ENCODE measurements around the gene L3MBTL1. TPM values are rescaled to one million over a fixed set of nuclear protein-coding genes. Genes with fewer than 3 reads are reported as not detected.
A peak's percentile ranks its signal among the peaks of the same experiment; 100 is the strongest.

Gene L3MBTL1
- total and polyA plus RNA-seq, 2 donors (not counting 1 experiment from before 2014, with no cell fraction given) = 1.5 to 10.7 TPM

DNA sequence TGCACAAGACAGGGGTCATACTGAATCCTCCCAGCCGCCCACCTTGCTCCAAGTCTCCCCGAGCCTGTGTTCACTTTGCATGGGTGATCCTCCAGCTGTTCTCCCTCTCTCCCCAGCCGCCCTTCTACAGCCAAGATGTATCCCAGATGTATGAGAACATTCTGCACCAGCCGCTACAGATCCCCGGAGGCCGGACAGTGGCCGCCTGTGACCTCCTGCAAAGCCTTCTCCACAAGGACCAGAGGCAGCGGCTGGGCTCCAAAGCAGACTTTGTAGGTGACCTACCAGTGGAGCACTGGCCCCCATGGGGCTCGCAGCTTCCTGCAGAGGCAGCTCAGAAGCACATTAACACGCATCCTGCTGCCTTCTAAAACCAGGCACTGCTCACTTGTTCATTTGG lies 68.6 kb downstream of the L3MBTL1 start:
- TF ChIP-seq EZH2 (IDR thresholded peaks at IDR 0.05; ENCODE audit: low read length, missing control alignments) (no peak), CTCF (conservative IDR thresholded peaks at IDR 0.05 in 1 of 2, IDR thresholded peaks at IDR 0.05 in 1 of 2; ENCODE audit: low read depth in 1 of 2, low read length in 2 of 2) (no peak)
- no peak overlapping the region for H3K27ac ChIP-seq (ENCODE audit: insufficient read depth, low read length)
- no peaks in the 10 kb centered on the region for H3K27me3 ChIP-seq (ENCODE audit: control insufficient read depth, insufficient read depth, low read length)
- no peaks in the 10 kb centered on the region for H3K79me2 ChIP-seq (ENCODE audit: control insufficient read depth, insufficient read depth, low read length)
- no peak overlapping the region for H2AFZ ChIP-seq (ENCODE audit: low read length)
- H3K9ac ChIP-seq (ENCODE audit: insufficient read depth, low read length) = no peak overlapping the region
- no peaks in the 10 kb centered on the region for H3K36me3 ChIP-seq (ENCODE audit: control insufficient read depth, insufficient read depth, low read length)
- no peaks in the 10 kb centered on the region for H3K4me1 ChIP-seq (ENCODE audit: control insufficient read depth, extremely low read depth, insufficient read depth, low read length)
- H3K4me2 ChIP-seq (ENCODE audit: extremely low read depth, insufficient read depth, low read length) = no peak overlapping the region
- H3K9me3 ChIP-seq (ENCODE audit: control insufficient read depth, insufficient read depth, low read depth, low read length) = no peaks in the 10 kb centered on the region
- no peak overlapping the region for H3K4me3 ChIP-seq (replicated peaks in 1 of 4; ENCODE audit: control extremely low read depth in 1 of 4, insufficient read depth in 1 of 4, low read depth in 3 of 4, low read length in 4 of 4)
- no peaks in the 10 kb centered on the region for H4K20me1 ChIP-seq (ENCODE audit: control insufficient read depth, extremely low read depth, insufficient read depth, low read length)
- DNase-seq (ENCODE audit: low read depth in 2 of 2) = no peak

DNA sequence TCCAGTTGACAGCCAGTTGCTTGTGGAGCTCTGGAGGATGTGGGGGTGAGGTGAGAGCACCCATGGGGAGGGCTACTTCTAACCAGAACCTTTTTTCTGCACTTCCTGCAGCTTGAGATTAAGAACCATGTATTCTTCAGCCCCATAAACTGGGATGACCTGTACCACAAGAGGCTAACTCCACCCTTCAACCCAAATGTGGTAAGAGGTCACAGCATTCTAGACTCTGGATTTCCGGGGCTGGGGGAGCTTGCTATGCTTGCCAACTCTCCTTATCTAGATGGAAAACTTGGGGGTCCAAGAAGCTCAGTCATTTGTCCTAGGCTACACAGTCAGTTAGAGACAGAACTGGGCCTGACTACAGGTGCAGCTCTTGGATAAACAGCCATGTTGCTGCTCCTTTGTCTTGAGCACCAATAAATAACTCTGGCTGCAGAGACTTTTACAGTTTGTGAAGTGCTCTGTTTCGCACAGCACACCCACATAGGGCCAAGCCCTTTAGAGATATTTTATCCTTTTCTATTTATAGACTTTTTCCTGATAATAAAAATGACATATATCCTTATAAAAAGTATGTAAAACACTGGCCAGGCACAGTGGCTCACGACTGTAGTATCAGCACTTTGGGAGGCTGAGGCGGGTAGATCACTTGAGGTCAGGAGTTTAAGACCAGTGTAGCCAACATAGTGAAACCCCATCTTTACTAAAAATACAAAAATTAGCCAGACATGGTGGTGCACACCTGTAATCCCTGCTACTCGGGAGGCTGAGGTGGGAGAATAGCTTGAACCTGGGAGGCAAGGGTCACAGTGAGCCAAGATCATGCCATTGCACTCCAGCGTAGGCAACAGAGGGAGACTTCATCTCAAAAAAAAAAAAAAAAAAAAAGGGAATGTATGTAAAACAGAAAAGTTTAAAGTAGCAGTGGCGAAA lies 72.6 kb downstream of the L3MBTL1 start:
- Histone ChIP-seq H3K9ac (ENCODE audit: insufficient read depth, low read length) (no peak overlapping the region), H3K36me3 (ENCODE audit: control insufficient read depth, insufficient read depth, low read length) (no peaks in the 10 kb centered on the region), H3K9me3 (ENCODE audit: control insufficient read depth, insufficient read depth, low read depth, low read length) (no peaks in the 10 kb centered on the region), H4K20me1 (ENCODE audit: control insufficient read depth, extremely low read depth, insufficient read depth, low read length) (no peaks in the 10 kb centered on the region), H3K4me1 (ENCODE audit: control insufficient read depth, extremely low read depth, insufficient read depth, low read length) (peaks cover 7% of the 10 kb centered on the region), H2AFZ (ENCODE audit: low read length) (no peak overlapping the region), H3K4me2 (ENCODE audit: extremely low read depth, insufficient read depth, low read length) (no peak overlapping the region), H3K79me2 (ENCODE audit: control insufficient read depth, insufficient read depth, low read length) (no peaks in the 10 kb centered on the region), H3K27ac (ENCODE audit: insufficient read depth, low read length) (no peak overlapping the region), H3K27me3 (ENCODE audit: control insufficient read depth, insufficient read depth, low read length) (no peaks in the 10 kb centered on the region), H3K4me3 (replicated peaks in 1 of 4; ENCODE audit: control extremely low read depth in 1 of 4, insufficient read depth in 1 of 4, low read depth in 3 of 4, low read length in 4 of 4) (no peak overlapping the region)
- TF ChIP-seq EZH2 (IDR thresholded peaks at IDR 0.05; ENCODE audit: low read length, missing control alignments) (no peak), CTCF (conservative IDR thresholded peaks at IDR 0.05 in 1 of 2, IDR thresholded peaks at IDR 0.05 in 1 of 2; ENCODE audit: low read depth in 1 of 2, low read length in 2 of 2) (no peak)
- no peak for DNase-seq (ENCODE audit: low read depth in 2 of 2)

- Histone ChIP-seq H3K27me3 (ENCODE audit: control insufficient read depth, insufficient read depth, low read length) (no peaks in the 10 kb centered on the region), H3K27ac (ENCODE audit: insufficient read depth, low read length) (no peak overlapping the region), H2AFZ (ENCODE audit: low read length) (no peak overlapping the region), H3K9me3 (ENCODE audit: control insufficient read depth, insufficient read depth, low read depth, low read length) (no peaks in the 10 kb centered on the region), H3K79me2 (ENCODE audit: control insufficient read depth, insufficient read depth, low read length) (no peaks in the 10 kb centered on the region), H3K4me1 (ENCODE audit: control insufficient read depth, extremely low read depth, insufficient read depth, low read length) (peaks cover 7% of the 10 kb centered on the region), H3K36me3 (ENCODE audit: control insufficient read depth, insufficient read depth, low read length) (no peaks in the 10 kb centered on the region), H4K20me1 (ENCODE audit: control insufficient read depth, extremely low read depth, insufficient read depth, low read length) (no peaks in the 10 kb centered on the region), H3K4me3 (replicated peaks in 1 of 4; ENCODE audit: control extremely low read depth in 1 of 4, insufficient read depth in 1 of 4, low read depth in 3 of 4, low read length in 4 of 4) (no peak overlapping the region), H3K4me2 (ENCODE audit: extremely low read depth, insufficient read depth, low read length) (no peak overlapping the region), H3K9ac (ENCODE audit: insufficient read depth, low read length) (no peak overlapping the region)
- TF ChIP-seq CTCF (conservative IDR thresholded peaks at IDR 0.05 in 1 of 2, IDR thresholded peaks at IDR 0.05 in 1 of 2; ENCODE audit: low read depth in 1 of 2, low read length in 2 of 2) (no peak), EZH2 (IDR thresholded peaks at IDR 0.05; ENCODE audit: low read length, missing control alignments) (no peak)
- DNase-seq (ENCODE audit: low read depth in 2 of 2) = peak in 1 of 2 donors; percentile 6
Observed at GRCh38 chr20:43583133-43583864, 75.8 kb downstream of the L3MBTL1 start.

Data from fibroblast of lung (primary cell).